ENCODE data around the gene ALG8.

The ALG8 gene

DNA sequence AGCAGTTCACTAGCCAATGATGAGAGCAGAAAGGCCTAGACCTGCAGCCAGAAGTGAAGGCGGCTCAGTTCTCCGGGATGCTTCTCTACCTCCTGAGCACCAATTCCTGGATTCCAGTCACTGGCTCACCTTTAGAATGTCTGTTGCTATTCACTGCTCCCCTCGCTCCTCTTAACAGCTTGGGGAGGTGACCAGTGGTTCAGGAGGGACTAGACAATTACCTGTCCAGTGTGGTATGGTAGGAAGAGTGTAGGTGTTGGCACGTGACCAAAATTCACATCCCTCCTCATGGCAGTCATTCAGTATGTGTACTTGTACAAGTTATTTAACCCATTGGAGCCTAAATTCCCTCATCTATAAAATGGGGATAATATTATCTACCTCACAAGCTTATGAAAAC, 71.7 kb downstream of the ALG8 start:
- H3K27ac ChIP-seq, result no peak overlapping the region
- POLR2A ChIA-PET (ENCODE audit: low non-redundant PET), result no interaction called here
- CTCF ChIA-PET, result interaction anchor here (0.7 kb wide), 1 partner anchor 28 kb away, joined by 3 read pairs; no protein-coding TSS in a partner anchor
- TF ChIP-seq, protein P1, sequence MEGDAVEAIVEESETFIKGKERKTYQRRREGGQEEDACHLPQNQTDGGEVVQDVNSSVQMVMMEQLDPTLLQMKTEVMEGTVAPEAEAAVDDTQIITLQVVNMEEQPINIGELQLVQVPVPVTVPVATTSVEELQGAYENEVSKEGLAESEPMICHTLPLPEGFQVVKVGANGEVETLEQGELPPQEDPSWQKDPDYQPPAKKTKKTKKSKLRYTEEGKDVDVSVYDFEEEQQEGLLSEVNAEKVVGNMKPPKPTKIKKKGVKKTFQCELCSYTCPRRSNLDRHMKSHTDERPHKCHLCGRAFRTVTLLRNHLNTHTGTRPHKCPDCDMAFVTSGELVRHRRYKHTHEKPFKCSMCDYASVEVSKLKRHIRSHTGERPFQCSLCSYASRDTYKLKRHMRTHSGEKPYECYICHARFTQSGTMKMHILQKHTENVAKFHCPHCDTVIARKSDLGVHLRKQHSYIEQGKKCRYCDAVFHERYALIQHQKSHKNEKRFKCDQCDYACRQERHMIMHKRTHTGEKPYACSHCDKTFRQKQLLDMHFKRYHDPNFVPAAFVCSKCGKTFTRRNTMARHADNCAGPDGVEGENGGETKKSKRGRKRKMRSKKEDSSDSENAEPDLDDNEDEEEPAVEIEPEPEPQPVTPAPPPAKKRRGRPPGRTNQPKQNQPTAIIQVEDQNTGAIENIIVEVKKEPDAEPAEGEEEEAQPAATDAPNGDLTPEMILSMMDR (conservative IDR thresholded peaks at IDR 0.05; ENCODE audit: low read depth), result no peak
- no peak for DNase-seq (ENCODE audit: low spot score)

DNA sequence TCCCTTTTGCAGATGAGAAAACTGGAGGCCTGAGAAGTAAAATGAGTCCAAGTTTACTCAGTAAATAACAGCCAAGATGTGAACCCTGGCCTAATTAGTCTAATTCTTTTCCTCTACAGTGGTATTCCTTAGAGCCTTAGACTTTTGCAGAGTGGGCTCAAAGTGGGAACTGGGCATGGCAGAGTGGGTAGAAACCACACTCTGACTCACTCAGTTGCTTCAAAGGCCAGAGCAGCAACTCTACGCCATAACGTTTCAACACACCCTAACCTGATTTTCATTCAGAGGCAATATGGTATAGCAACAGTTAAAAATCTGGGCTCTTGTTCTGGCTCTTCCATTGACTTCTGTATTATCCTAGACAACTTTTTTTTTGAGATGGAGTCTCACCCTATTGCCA, 73.0 kb downstream of the ALG8 start:
- DNase-seq (ENCODE audit: low spot score), result no peak
- ChIA-PET CTCF (no interaction called here), POLR2A (ENCODE audit: low non-redundant PET) (no interaction called here)
- TF ChIP-seq, protein P1 (conservative IDR thresholded peaks at IDR 0.05; ENCODE audit: low read depth), result no peak
- no peak overlapping the region for H3K27ac ChIP-seq

DNA sequence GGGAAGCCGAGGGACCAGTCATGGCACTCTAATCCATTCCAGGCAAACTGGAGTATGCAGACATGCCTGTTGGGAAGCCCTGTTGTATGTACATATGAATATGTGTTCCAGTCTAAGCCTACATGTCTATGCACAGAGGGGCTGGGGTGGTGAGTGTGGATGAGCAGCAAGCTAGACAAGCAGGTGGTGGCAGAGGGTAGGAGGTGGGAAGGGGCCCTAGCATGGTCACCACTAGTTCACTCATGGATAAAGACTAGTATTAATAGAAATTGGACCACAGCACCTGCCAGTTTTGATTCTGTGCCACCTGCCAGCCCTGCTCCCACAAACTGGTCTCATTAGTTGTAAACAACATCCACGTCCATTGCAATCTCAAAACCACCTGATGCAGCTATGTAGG, 74.2 kb downstream of the ALG8 start:
- no peak for DNase-seq (ENCODE audit: low spot score)
- no peak overlapping the region for H3K27ac ChIP-seq
- ChIA-PET POLR2A (ENCODE audit: low non-redundant PET) (no interaction called here), CTCF (no interaction called here)
- TF ChIP-seq, protein P1 (conservative IDR thresholded peaks at IDR 0.05; ENCODE audit: low read depth), result no peak

DNA sequence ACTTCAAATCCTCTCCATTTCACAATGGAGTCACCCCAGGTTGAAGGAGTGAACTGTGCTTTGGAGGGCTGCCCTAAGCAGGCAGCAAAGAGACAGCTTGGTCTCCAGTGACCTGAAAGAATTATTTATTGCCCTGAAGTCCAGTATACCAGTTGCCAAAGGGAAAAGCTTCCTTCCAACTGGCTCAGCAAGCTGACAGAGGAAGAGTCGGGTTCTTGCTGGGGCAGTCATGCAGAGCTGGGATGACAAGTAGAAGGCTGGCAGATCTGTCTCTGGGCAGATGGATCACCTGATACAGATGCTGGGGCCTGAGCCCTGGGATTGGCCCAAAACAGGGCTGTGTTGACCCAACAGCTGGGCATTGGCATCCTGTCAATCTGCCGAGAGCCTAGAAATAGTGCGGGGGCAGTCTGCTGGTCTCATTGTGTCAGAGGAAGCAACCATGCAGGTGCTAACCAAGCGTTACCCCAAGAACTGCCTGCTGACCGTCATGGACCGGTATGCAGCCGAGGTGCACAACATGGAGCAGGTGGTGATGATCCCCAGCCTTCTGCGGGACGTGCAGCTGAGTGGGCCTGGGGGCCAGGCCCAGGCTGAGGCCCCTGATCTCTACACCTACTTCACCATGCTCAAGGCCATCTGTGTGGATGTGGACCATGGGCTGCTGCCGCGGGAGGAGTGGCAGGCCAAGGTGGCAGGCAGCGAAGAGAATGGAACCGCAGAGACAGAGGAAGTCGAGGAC, 75.8 kb downstream of the ALG8 start, which contains the start of gene THRSP:
Gene THRSP, plus strand, starts transcription at position 422 of the 742 bp plus-strand sequence. Its CDS starts 21 bp downstream, at position 443.
- POLR2A ChIA-PET (ENCODE audit: low non-redundant PET), result no interaction called here
- no peak within 1 kb of the TSS for H3K27ac ChIP-seq
- TF ChIP-seq, protein P1 (conservative IDR thresholded peaks at IDR 0.05; ENCODE audit: low read depth), result no peak
- no peak for DNase-seq (ENCODE audit: low spot score)
- CTCF ChIA-PET, result interaction anchor here (0.5 kb wide), 1 partner anchor 27 kb away, joined by 7 read pairs; no protein-coding TSS in a partner anchor

DNA sequence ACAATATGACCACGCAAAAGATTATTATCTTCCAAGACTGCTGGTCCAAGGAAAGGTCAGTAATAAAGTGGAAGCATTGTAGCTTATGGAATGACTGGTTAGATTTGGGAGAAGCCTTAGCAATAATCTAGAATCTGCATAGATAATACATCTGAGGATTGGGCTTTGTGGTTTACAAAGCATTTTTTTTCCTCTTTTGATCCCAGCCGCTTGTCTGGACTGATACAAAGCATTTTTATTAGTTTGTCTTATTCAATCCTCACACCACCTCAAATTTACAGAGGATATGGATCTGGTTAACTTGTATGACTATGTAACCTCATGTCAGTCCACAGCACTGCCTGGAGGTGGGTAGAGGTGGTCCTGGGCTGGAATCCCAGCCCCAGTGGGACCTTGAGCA, 76.8 kb downstream of the ALG8 start:
- CTCF ChIA-PET, result no interaction called here
- TF ChIP-seq, protein P1 (conservative IDR thresholded peaks at IDR 0.05; ENCODE audit: low read depth), result no peak
- no peak for DNase-seq (ENCODE audit: low spot score)
- no peak overlapping the region for H3K27ac ChIP-seq
- POLR2A ChIA-PET (ENCODE audit: low non-redundant PET), result no interaction called here

DNA sequence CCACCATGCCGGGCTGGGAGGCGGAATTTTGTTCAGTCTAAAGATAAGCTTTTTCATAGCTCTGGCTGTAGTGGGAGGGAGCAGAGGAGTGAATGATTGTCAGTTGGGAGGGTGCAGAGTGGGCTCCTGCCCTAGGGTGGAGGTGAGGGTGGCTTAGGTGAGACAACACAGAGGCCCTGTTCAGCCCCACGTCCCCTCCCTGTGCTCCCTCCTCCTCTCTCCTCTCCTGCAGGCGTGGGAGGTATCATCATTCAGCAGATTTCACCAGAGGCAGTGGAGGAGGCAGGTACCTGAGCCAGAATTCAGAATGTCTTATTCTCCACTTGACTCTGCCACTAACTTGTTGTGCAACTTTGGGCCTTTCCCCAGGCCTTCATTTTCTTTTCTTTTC, 77.5 kb downstream of the ALG8 start:
- POLR2A ChIA-PET (ENCODE audit: low non-redundant PET), result no interaction called here
- CTCF ChIA-PET, result no interaction called here
- peak overlapping the region; percentile 10; the same call in 1 of the 2 replicates for H3K27ac ChIP-seq
- DNase-seq (ENCODE audit: low spot score), result no peak
- TF ChIP-seq, protein P1 (conservative IDR thresholded peaks at IDR 0.05; ENCODE audit: low read depth), result no peak

Data from RWPE1 (cell line).